Sigmoid colon (tissue), 7 donors: Measurements from ENCODE around the gene EN2. TPM values are rescaled to one million over a fixed set of nuclear protein-coding genes. Genes with fewer than 3 reads are reported as not detected.

Experiments
- DNase-seq: peaks from one replicate; pipeline ENCODE4 v3.0.0-alpha.2; 2019
- H3K27ac ChIP-seq, 4 donors: fragments of 200-600 bp; sonication (generic); one replicate each; pipeline ENCODE4 v1.5.1; 2016 to 2019; ENCODE audit warnings: mild to moderate bottlenecking in 1 of 4
- H3K27me3 ChIP-seq, 3 donors: fragments of 200-600 bp; sonication (generic); one replicate each; pipeline ENCODE4 v1.5.1; 2019; ENCODE audit warnings: mild to moderate bottlenecking in 1 of 3
- H3K36me3 ChIP-seq, 4 donors: fragments of 200-600 bp; sonication (generic); one replicate each; pipeline ENCODE4 v1.5.1; 2016 to 2019
- H3K4me1 ChIP-seq, 4 donors: fragments of 200-600 bp; sonication (generic); one replicate each; pipeline ENCODE4 v1.5.1; 2017 to 2019
- H3K4me3 ChIP-seq, 4 donors: fragments of 200-600 bp; sonication (generic); one replicate each; pipeline ENCODE4 v1.5.1; 2017 to 2019; ENCODE audit warnings: mild to moderate bottlenecking in 2 of 4, moderate library complexity in 1 of 4
- H3K9me3 ChIP-seq, 4 donors: fragments of 200-600 bp in 3 of 4; sonication (generic) in 3 of 4; one replicate each; pipeline versions ENCODE4 v1.5.1 to v1.6.1; 2013 to 2019
- EP300 ChIP-seq, 4 donors: sonication (generic); formaldehyde crosslinking; IDR thresholded peaks; one replicate each; pipeline ENCODE4 v1.6.1; 2017; ENCODE audit warnings: antibody characterized with exemption in 4 of 4
- POLR2A ChIP-seq, 2 donors: fragments of 450-650 bp; IDR thresholded peaks; one replicate each; pipeline ENCODE4 v1.6.1; 2016; ENCODE audit warnings: antibody characterized with exemption in 2 of 2, mild to moderate bottlenecking in 2 of 2, moderate library complexity in 2 of 2
- POLR2AphosphoS5 ChIP-seq, 4 donors: sonication (generic); formaldehyde crosslinking; IDR thresholded peaks; one replicate each; pipeline ENCODE4 v1.6.1; 2017; ENCODE audit warnings: antibody characterized with exemption in 4 of 4
- WGBS, 2 donors: extraction: QIAGEN DNeasy Blood & Tissue Kit; methylation state at CpG; one replicate each; pipeline ENCODE4 v1.1.7; 2013; 5-methylcytosine and 5-hydroxymethylcytosine counted together
- intact Hi-C: fragments of 100-400 bp; cut with DNase I; formaldehyde crosslinking; loops from one replicate; pipeline ENCODE4 v1.15.1; 2023
- polyA plus RNA-seq, 3 donors: library from polyadenylated mRNA; stranded (reverse); fragments of 200-250 nt; gene quantifications; one replicate each; pipeline ENCODE4 v1.2.3, GENCODE V29; 2013
- total RNA-seq, 4 donors: library from RNA; depleted of rRNA; stranded (reverse); fragments of >200 nt; gene quantifications; one replicate each; pipeline ENCODE4 v1.1.0, GENCODE V29; 2016
- TF ChIP-seq, protein P1 (sequence below), 4 experiments: fragments of 450-650 bp in 3 of 4; fragments of 200-600 bp in 1 of 4; IDR thresholded peaks; one replicate each; pipeline ENCODE4 v1.5.1; 2016 to 2019; ENCODE audit warnings: antibody characterized with exemption in 4 of 4, mild to moderate bottlenecking in 3 of 4, moderate library complexity in 2 of 4
- donor health status: healthy with polysubstance abuse.
- donor health status: Bipolar disorder and iron deficiency.
- donor health status: healthy.

The EN2 gene
- total and polyA plus RNA-seq, 7 donors, result 0.14 to 0.16 TPM; not detected in 5

DNA sequence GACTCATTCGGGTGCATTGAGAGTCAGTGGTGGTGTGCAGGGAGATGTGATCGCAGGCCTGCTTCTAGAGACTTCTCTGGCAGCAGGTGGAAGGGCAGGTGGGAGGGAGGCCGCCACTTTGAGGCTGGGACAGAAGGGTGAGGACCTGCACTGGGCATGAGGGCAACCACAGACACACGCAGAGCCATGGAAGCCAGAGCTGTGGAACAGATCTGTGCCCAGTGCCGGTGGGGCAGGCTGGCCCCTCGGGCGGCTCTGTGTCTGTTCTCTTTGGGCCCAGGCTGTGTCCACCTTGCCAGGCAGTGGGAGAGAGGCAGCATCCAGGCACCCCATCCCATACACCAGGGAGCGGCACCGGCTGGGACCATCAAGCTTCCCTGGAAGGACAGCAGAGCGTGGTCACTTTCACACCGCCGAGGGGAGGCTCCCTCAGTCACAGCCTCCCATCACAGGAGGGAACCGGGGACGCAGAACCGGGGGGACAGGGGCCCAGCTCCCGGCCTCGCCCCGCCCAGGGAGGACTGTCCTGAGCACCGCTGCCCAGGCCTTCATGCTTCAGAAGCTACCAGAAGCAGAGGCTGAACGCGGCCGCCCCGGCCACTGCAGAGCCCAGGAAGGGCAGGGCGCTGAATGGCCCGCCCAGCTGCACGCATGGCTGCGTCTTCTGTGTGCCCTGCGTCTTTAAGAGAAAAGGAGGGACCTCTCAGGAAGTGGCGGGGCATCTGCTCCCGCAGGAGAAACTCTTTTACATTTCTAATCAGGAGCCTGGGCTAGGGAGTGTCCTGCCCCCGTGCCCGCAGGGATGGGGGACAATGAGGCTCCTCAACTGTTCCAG lies 32.1 kb downstream of the EN2 start:
- Histone ChIP-seq H3K27me3 (peaks cover 8 to 56% (median 9%) of the 10 kb centered on the region in 3 donors), H3K9me3 (no peaks in the 10 kb centered on the region), H3K36me3 (no peaks in the 10 kb centered on the region), H3K4me1 (peaks cover 0 to 15% (median 9%) of the 10 kb centered on the region in 4 donors), H3K4me3 (peak overlapping the region; percentile 16 to 54 (median 46)), H3K27ac (peak overlapping the region in 3 of 4 donors; percentile 47 to 65 (median 61))
- no peak for TF ChIP-seq POLR2AphosphoS5 (IDR thresholded peaks at IDR 0.05)
- TF ChIP-seq POLR2A (IDR thresholded peaks at IDR 0.05), result no peak
- TF ChIP-seq, protein P1, sequence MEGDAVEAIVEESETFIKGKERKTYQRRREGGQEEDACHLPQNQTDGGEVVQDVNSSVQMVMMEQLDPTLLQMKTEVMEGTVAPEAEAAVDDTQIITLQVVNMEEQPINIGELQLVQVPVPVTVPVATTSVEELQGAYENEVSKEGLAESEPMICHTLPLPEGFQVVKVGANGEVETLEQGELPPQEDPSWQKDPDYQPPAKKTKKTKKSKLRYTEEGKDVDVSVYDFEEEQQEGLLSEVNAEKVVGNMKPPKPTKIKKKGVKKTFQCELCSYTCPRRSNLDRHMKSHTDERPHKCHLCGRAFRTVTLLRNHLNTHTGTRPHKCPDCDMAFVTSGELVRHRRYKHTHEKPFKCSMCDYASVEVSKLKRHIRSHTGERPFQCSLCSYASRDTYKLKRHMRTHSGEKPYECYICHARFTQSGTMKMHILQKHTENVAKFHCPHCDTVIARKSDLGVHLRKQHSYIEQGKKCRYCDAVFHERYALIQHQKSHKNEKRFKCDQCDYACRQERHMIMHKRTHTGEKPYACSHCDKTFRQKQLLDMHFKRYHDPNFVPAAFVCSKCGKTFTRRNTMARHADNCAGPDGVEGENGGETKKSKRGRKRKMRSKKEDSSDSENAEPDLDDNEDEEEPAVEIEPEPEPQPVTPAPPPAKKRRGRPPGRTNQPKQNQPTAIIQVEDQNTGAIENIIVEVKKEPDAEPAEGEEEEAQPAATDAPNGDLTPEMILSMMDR (IDR thresholded peaks at IDR 0.05), result no peak
- TF ChIP-seq EP300 (IDR thresholded peaks at IDR 0.05), result no peak
- no peak for DNase-seq
- 28 to 53% methylated on average over 32 of the region's 32 CpGs for WGBS, 2 donors
- intact Hi-C loops, result loop anchor here (10.0 kb wide), 1 partner anchor 115 kb away; no protein-coding TSS in a partner anchor

DNA sequence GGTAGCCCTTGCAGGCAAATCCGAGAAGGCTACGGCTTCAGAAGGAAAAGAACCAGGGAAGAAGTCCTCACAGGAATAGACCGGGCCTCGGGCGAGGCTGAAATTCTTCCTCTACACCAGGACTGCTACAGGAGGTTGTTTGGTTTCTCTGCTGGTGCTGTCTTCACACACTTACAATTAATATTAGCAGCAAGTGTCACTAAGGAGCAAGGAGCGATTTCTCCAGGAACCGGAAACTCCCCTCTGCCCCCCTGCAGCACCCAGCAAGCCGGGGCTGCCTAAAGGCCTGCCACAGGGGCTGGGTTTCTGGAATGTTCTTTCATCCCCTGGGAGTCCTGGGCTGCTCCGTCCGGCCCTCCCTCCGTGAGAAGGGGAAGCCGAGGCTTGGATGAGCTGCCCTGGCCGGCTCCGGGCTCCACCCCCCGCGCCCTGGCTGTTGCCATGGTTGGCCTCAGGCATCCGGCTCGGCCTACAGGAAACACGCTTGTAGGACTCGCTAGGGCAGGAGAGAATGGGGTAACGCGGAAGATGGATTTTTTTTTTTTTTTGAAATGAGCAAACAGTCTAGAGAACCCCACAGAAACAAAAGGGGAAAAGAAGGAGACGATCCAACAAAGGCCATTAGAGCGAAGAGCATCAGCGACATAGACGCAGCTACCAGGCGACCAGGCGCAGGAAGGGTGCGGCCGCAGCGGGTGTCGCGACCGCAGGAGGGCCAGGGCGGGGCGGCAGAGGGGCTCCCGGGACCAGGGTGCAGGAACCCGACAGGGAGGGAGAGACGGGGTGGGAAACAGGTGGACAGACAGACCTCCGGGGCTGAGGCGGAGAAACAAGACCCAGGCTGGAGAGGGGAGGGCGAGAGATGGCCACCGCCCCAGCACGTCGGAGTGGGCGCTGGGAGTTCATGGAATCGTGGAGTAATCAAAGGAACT lies 33.0 kb downstream of the EN2 start:
- Histone ChIP-seq H3K4me3 (peak overlapping the region; percentile 16 to 54 (median 46)), H3K27me3 (peaks cover 5 to 55% (median 7%) of the 10 kb centered on the region in 3 donors), H3K4me1 (peaks cover 0 to 15% (median 9%) of the 10 kb centered on the region in 4 donors), H3K27ac (peak overlapping the region in 3 of 4 donors; percentile 47 to 65 (median 61)), H3K36me3 (no peaks in the 10 kb centered on the region), H3K9me3 (no peaks in the 10 kb centered on the region)
- WGBS, 2 donors, result 19 to 30% methylated on average over 47 of the region's 47 CpGs
- no peak for DNase-seq
- no peak for TF ChIP-seq EP300 (IDR thresholded peaks at IDR 0.05)
- intact Hi-C loops, result loop anchor here (10.0 kb wide), 1 partner anchor 116 kb away; no protein-coding TSS in a partner anchor

DNA sequence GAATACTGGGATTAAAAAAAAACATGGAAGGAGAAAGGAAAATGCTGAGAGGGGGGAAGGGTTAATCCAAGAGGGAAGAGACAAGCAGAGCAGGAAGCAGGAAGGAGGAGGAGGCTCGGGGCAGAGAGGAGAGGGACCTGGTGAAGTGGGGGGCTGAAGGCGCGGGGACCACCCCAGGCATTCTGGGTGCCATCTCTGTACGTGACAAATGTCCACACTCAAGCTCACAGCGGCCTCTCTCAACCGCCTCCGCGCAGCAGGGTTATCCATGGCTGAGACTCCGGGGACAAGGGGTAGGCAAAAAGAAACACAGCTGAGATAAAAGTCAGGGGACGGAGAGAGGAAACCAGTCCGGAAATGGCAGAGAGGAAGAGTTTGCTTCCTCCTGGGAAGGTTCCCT lies 33.9 kb downstream of the EN2 start:
- WGBS, 2 donors, result 68 to 72% methylated on average over 11 of the region's 11 CpGs
- intact Hi-C loops, result loop anchor here (10.0 kb wide), 1 partner anchor 117 kb away; no protein-coding TSS in a partner anchor
- TF ChIP-seq POLR2AphosphoS5 (IDR thresholded peaks at IDR 0.05), result no peak
- TF ChIP-seq, protein P1 (IDR thresholded peaks at IDR 0.05), result no peak
- no peak for TF ChIP-seq POLR2A (IDR thresholded peaks at IDR 0.05)
- no peak for TF ChIP-seq EP300 (IDR thresholded peaks at IDR 0.05)
- H3K27ac ChIP-seq, result no peak overlapping the region
- H3K4me1 ChIP-seq, result peaks cover 0 to 15% (median 9%) of the 10 kb centered on the region in 4 donors
- H3K36me3 ChIP-seq, result no peaks in the 10 kb centered on the region
- no peak for DNase-seq
- H3K9me3 ChIP-seq, result no peaks in the 10 kb centered on the region
- H3K4me3 ChIP-seq, result no peak overlapping the region
- peaks cover 5 to 55% (median 7%) of the 10 kb centered on the region in 3 donors for H3K27me3 ChIP-seq

DNA sequence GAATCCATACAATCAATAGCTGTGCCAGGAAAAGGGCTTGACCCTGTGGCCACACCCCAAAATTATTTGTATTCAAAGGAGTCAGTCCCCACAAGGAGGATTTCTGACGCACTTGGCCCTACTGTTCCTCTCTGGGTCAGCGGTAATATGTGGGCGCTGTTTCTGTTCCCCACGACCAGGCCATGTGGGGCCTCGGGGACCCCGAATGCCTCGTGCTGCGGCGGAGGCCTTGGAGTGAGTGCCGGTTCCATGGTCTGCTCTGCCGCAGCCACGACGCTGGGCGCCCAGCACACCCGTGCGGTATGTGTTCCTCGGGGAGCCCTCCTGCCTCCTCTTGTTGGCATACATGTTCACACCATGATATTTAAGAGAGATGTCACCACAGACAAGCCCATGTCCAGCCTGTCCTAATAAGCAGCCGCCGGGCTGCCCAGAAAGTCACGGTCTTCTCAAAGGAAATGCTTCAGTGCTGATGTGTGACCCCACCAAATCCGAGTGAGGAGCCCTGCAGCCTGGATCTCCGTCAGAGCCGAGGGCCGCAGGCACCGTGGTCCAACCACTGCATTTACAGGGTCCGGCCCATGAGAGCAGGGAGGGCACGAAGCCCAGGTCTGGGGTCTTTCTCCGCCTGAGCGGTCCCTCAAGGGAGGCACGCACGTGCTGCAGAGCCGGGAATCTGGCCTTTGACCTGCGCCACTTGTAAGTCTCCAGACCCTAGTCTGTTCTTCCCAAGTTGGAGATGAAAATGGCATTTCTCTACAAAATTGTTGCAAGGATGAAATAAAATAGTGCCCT lies 36.0 kb downstream of the EN2 start:
- Histone ChIP-seq H3K4me1 (peaks cover 0 to 15% (median 9%) of the 10 kb centered on the region in 4 donors), H3K27me3 (peaks cover 5 to 51% (median 16%) of the 10 kb centered on the region in 3 donors), H3K27ac (no peak overlapping the region), H3K36me3 (no peaks in the 10 kb centered on the region), H3K4me3 (no peak overlapping the region), H3K9me3 (no peaks in the 10 kb centered on the region)
- 84 to 86% methylated on average over 33 of the region's 33 CpGs for WGBS, 2 donors
- no peak for TF ChIP-seq POLR2AphosphoS5 (IDR thresholded peaks at IDR 0.05)
- no peak for TF ChIP-seq POLR2A (IDR thresholded peaks at IDR 0.05)
- no peak for TF ChIP-seq EP300 (IDR thresholded peaks at IDR 0.05)
- TF ChIP-seq, protein P1 (IDR thresholded peaks at IDR 0.05), result no peak
- intact Hi-C loops, result loop anchor here (10.0 kb wide), 1 partner anchor 119 kb away; no protein-coding TSS in a partner anchor
- DNase-seq, result no peak
